Measurements from ENCODE around the gene LIPC. TPM values are rescaled to one million over a fixed set of nuclear protein-coding genes. Genes with fewer than 3 reads are reported as not detected.

The LIPC gene
- total and polyA plus RNA-seq, 9 donors, result 0.13 to 2.1 (median 0.30) TPM

DNA sequence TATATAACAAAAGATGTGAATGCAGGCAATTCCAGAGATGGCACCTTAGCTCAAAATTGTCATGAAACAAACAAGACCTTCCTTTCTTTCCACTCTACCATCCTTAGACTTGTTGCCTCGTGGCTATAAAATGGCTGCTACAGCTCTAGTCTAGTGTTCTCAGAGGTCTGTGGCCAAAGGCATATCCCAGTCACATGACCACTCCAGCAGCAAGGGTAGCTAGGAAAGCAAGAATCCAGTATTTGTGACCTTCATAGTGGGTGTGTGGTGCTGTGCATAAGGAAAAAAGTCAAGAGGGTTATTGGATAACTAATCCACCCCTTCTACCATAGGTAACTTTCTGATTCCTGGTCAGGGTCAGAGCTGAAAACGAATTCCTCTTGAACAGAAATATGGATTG lies 27.1 kb upstream of the LIPC start:
- H3K4me1 ChIP-seq (ENCODE audit: control insufficient read depth, insufficient read depth, low read length), result no peaks in the 10 kb centered on the region
- H3K36me3 ChIP-seq (ENCODE audit: control insufficient read depth, insufficient read depth, low read length), result no peaks in the 10 kb centered on the region
- no peak overlapping the region for H3K27ac ChIP-seq (ENCODE audit: low read length)
- no peaks in the 10 kb centered on the region for H3K9me3 ChIP-seq (replicated peaks; ENCODE audit: control insufficient read depth, low read depth, low read length)
- DNase-seq, result no peak
- WGBS (ENCODE audit: insufficient coverage), result no CpG with 5 or more reads among the region's 2 CpGs
- H3K27me3 ChIP-seq (ENCODE audit: control insufficient read depth, insufficient read depth, low read length), result no peaks in the 10 kb centered on the region
- H3K4me3 ChIP-seq (ENCODE audit: low read length), result no peak overlapping the region

DNA sequence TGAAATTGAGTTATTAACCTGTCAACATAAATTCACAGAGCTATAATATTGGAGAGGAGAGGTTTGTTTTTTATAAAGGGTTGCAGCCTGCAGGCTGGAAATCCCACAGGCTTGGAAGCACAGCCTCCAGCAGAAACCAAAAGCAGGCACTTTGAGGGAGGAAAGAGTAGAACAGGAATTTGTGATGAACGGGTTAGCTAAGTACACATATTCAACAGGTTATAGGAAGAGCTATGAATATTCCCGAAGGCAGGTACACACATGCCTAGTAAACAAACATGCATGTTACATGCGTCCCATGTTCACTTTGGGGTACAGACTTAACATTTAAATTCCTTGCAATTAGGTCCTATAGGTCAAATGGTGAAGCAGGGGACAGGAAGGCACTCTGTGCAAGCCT lies 25.9 kb upstream of the LIPC start:
- WGBS (ENCODE audit: insufficient coverage), result no CpG with 5 or more reads among the region's 3 CpGs
- peaks cover 2% of the 10 kb centered on the region for H3K4me1 ChIP-seq (ENCODE audit: control insufficient read depth, insufficient read depth, low read length)
- H3K36me3 ChIP-seq (ENCODE audit: control insufficient read depth, insufficient read depth, low read length), result no peaks in the 10 kb centered on the region
- no peaks in the 10 kb centered on the region for H3K9me3 ChIP-seq (replicated peaks; ENCODE audit: control insufficient read depth, low read depth, low read length)
- no peak for DNase-seq
- no peak overlapping the region for H3K27ac ChIP-seq (ENCODE audit: low read length)
- H3K4me3 ChIP-seq (ENCODE audit: low read length), result no peak overlapping the region
- no peaks in the 10 kb centered on the region for H3K27me3 ChIP-seq (ENCODE audit: control insufficient read depth, insufficient read depth, low read length)

DNA sequence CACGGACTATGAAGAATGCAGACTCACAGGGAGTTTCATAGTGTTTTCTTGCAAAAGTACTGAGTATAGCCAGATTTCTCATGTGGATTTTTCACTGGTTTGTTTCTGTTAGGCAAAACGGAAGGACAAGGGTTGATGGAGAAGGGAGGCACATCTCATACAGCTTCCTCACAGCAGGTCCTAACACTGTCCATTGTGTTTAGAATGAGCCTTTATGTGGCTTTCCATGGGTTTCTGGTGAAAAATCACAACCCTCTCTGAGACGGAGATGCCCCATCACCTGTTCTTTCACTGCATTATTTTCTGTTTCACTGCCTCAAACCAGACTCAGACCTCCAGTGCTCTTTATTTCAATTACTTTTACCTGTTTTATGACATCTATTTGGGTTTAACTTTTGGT lies 25.0 kb upstream of the LIPC start:
- H3K27ac ChIP-seq (ENCODE audit: low read length), result no peak overlapping the region
- WGBS (ENCODE audit: insufficient coverage), result 88% methylated on average over 1 of the region's 3 CpGs
- no peak overlapping the region for H3K4me3 ChIP-seq (ENCODE audit: low read length)
- H3K27me3 ChIP-seq (ENCODE audit: control insufficient read depth, insufficient read depth, low read length), result no peaks in the 10 kb centered on the region
- peaks cover 2% of the 10 kb centered on the region for H3K4me1 ChIP-seq (ENCODE audit: control insufficient read depth, insufficient read depth, low read length)
- no peak for DNase-seq
- H3K36me3 ChIP-seq (ENCODE audit: control insufficient read depth, insufficient read depth, low read length), result no peaks in the 10 kb centered on the region
- no peaks in the 10 kb centered on the region for H3K9me3 ChIP-seq (replicated peaks; ENCODE audit: control insufficient read depth, low read depth, low read length)

DNA sequence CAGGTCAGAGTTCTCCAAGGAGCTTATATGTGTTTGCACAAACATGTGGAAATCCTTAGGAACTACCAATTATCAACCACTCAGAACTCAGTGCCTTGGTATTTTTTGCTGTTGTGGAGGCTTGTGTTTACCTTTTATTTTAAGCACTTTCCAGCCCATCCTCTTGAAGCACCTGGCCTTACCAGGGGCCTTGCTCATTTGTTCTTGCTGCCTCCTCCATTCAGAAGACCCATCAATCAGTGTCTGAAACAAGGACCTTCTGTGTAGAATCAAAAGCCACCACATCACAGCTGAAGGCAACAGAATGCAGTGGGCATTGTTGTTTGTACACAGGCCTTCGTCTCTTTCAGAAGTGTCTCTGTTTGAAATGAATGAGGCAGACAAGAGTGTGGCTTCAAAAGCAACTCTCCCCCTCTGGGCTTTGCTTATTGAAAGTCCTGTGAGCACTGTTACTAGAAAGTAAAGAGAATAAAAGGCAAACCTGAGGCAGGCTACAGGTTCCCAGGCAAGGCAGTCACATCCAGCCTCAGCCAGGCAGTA lies 24.5 kb upstream of the LIPC start:
- H3K36me3 ChIP-seq (ENCODE audit: control insufficient read depth, insufficient read depth, low read length), result no peaks in the 10 kb centered on the region
- H3K9me3 ChIP-seq (replicated peaks; ENCODE audit: control insufficient read depth, low read depth, low read length), result no peaks in the 10 kb centered on the region
- H3K4me3 ChIP-seq (ENCODE audit: low read length), result no peak overlapping the region
- H3K27me3 ChIP-seq (ENCODE audit: control insufficient read depth, insufficient read depth, low read length), result no peaks in the 10 kb centered on the region
- no peak for DNase-seq
- no CpG with 5 or more reads among the region's 1 CpG for WGBS (ENCODE audit: insufficient coverage)
- H3K27ac ChIP-seq (ENCODE audit: low read length), result no peak overlapping the region
- peaks cover 2% of the 10 kb centered on the region for H3K4me1 ChIP-seq (ENCODE audit: control insufficient read depth, insufficient read depth, low read length)

DNA sequence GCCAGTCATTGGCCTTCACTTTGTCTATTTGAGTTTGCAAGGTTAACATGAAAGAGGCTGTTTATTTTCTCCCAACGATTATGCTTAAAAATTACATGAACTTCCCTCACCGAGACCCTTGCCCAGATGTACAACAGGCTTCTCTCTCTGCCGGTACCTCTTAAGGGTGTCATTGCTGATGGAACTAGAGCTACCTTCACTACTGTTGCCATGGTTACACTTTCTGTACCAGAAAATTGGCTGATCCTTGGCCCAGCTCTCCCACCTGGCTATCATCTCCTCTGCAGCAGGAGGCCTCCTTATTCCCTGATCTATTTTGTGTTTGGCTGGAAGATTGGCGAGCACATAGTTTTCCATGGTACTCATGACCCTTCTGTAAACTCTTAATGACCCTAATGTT lies 24.0 kb upstream of the LIPC start:
- no peaks in the 10 kb centered on the region for H3K27me3 ChIP-seq (ENCODE audit: control insufficient read depth, insufficient read depth, low read length)
- 71% methylated on average over 1 of the region's 4 CpGs for WGBS (ENCODE audit: insufficient coverage)
- peak; percentile 29 for DNase-seq
- no peak overlapping the region for H3K27ac ChIP-seq (ENCODE audit: low read length)
- H3K36me3 ChIP-seq (ENCODE audit: control insufficient read depth, insufficient read depth, low read length), result no peaks in the 10 kb centered on the region
- no peak overlapping the region for H3K4me3 ChIP-seq (ENCODE audit: low read length)
- H3K4me1 ChIP-seq (ENCODE audit: control insufficient read depth, insufficient read depth, low read length), result peaks cover 2% of the 10 kb centered on the region
- no peaks in the 10 kb centered on the region for H3K9me3 ChIP-seq (replicated peaks; ENCODE audit: control insufficient read depth, low read depth, low read length)

DNA sequence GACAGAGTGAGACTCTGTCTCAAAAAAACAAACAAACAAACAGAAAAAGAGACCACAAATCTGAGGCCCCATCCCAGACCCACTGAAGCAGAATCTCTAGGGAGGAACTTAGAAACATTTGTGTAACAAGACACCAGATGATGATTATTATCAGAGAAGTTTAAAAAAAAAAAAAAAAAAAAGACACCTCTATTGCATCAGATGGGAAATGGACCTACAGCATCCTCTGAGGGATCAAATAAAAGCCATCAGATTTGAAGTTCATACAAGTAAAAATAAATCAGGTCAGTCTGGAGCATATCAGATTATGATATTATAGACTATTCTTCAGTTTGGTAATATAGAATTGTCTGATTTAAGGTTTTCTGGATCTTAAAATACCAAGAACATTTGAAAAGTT lies 21.9 kb upstream of the LIPC start:
- Histone ChIP-seq H3K27ac (ENCODE audit: low read length) (no peak overlapping the region), H3K36me3 (ENCODE audit: control insufficient read depth, insufficient read depth, low read length) (no peaks in the 10 kb centered on the region), H3K4me1 (ENCODE audit: control insufficient read depth, insufficient read depth, low read length) (peaks cover 2% of the 10 kb centered on the region), H3K9me3 (replicated peaks; ENCODE audit: control insufficient read depth, low read depth, low read length) (no peaks in the 10 kb centered on the region), H3K27me3 (ENCODE audit: control insufficient read depth, insufficient read depth, low read length) (no peaks in the 10 kb centered on the region), H3K4me3 (ENCODE audit: low read length) (peak overlapping the region; percentile 1)
- DNase-seq, result no peak

DNA sequence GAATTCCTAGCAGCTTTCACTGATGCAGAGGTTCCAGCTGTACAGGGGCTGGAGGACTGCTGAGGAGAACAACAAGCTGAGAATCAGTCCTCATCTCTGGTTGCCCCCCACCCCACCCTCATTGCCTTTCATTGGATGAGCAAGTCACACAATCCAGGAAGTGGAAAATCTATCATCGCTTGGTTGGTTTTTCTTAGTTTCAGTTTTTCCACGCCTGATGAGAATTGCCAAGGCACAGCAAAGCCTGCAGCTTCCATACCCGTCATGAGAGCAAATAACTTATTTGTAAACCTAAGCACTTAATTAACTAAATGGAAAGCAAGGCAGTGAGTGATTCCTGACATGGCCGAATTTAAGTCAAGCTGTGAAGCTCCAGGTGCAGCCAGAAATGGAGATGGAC lies 21.4 kb upstream of the LIPC start:
- Histone ChIP-seq H3K36me3 (ENCODE audit: control insufficient read depth, insufficient read depth, low read length) (no peaks in the 10 kb centered on the region), H3K4me3 (ENCODE audit: low read length) (peak overlapping the region; percentile 1), H3K9me3 (replicated peaks; ENCODE audit: control insufficient read depth, low read depth, low read length) (no peaks in the 10 kb centered on the region), H3K4me1 (ENCODE audit: control insufficient read depth, insufficient read depth, low read length) (peaks cover 2% of the 10 kb centered on the region), H3K27ac (ENCODE audit: low read length) (peak overlapping the region; percentile 26), H3K27me3 (ENCODE audit: control insufficient read depth, insufficient read depth, low read length) (no peaks in the 10 kb centered on the region)
- peak; percentile 78 for DNase-seq
- WGBS (ENCODE audit: insufficient coverage), result 80% methylated on average over 2 of the region's 4 CpGs

DNA sequence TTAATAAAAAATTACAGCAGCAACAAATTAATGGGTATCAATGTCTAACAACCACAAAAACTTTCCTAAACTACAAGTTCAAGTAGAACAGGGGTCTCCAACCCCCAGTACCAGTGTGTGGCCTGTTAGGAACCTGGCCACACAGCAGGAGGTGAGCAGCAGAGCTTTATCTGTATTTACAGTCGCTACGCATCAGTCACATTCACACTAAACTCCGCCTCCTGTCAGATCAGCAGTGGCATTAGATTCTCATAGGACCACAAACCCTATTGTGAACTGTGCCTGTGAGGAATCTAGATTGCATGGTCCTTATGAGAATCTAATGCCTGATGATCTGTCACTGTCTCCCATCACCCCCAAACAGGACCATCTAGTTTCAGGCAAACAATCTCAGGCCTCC lies 18.5 kb upstream of the LIPC start:
- no CpG with 5 or more reads among the region's 3 CpGs for WGBS (ENCODE audit: insufficient coverage)
- Histone ChIP-seq H3K4me1 (ENCODE audit: control insufficient read depth, insufficient read depth, low read length) (peaks cover 2% of the 10 kb centered on the region), H3K4me3 (ENCODE audit: low read length) (no peak overlapping the region), H3K27ac (ENCODE audit: low read length) (no peak overlapping the region), H3K27me3 (ENCODE audit: control insufficient read depth, insufficient read depth, low read length) (no peaks in the 10 kb centered on the region), H3K9me3 (replicated peaks; ENCODE audit: control insufficient read depth, low read depth, low read length) (no peaks in the 10 kb centered on the region), H3K36me3 (ENCODE audit: control insufficient read depth, insufficient read depth, low read length) (no peaks in the 10 kb centered on the region)
- no peak for DNase-seq

DNA sequence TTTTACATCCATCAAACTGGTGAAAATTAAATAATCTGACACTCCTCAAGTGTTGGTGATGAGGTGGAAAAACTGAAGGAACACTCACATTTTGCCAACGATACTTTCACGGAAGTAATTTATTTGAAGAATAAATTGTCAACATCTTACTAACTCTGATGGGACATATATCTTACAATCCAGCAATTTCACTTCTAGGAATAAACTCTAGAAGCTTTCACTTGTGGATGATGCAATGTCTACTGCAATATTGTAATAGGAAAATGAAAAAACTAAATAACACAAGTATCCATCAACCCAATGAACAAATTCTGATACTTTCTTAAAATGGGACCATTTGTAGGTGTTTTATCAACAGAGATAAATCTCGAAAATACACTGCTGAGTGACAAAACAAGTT lies 16.2 kb upstream of the LIPC start:
- H3K27me3 ChIP-seq (ENCODE audit: control insufficient read depth, insufficient read depth, low read length), result no peaks in the 10 kb centered on the region
- DNase-seq, result no peak
- no CpG with 5 or more reads among the region's 3 CpGs for WGBS (ENCODE audit: insufficient coverage)
- no peaks in the 10 kb centered on the region for H3K9me3 ChIP-seq (replicated peaks; ENCODE audit: control insufficient read depth, low read depth, low read length)
- no peaks in the 10 kb centered on the region for H3K36me3 ChIP-seq (ENCODE audit: control insufficient read depth, insufficient read depth, low read length)
- no peaks in the 10 kb centered on the region for H3K4me1 ChIP-seq (ENCODE audit: control insufficient read depth, insufficient read depth, low read length)
- no peak overlapping the region for H3K4me3 ChIP-seq (ENCODE audit: low read length)
- no peak overlapping the region for H3K27ac ChIP-seq (ENCODE audit: low read length)

DNA sequence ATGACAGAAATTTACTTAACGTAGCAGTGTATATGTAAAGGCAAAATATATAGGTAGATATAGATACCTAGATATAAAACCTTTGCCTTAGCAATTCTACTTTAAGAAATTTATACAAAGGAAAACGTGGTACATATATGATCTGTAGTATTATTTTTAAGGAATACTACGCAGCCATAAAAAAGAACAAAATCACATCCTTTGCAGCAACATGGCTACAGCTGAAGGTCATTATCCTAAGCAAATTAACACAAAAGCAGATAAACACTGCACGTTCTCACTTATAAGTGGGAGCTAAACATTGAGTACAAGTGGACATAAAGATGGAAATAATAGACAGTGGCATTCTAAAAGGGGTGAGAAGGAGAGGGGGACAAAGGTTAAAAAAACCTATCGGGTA lies 14.8 kb upstream of the LIPC start:
- H3K36me3 ChIP-seq (ENCODE audit: control insufficient read depth, insufficient read depth, low read length), result no peaks in the 10 kb centered on the region
- no peak overlapping the region for H3K27ac ChIP-seq (ENCODE audit: low read length)
- DNase-seq, result no peak
- no peaks in the 10 kb centered on the region for H3K4me1 ChIP-seq (ENCODE audit: control insufficient read depth, insufficient read depth, low read length)
- no peak overlapping the region for H3K4me3 ChIP-seq (ENCODE audit: low read length)
- H3K27me3 ChIP-seq (ENCODE audit: control insufficient read depth, insufficient read depth, low read length), result no peaks in the 10 kb centered on the region
- no CpG with 5 or more reads among the region's 5 CpGs for WGBS (ENCODE audit: insufficient coverage)
- no peaks in the 10 kb centered on the region for H3K9me3 ChIP-seq (replicated peaks; ENCODE audit: control insufficient read depth, low read depth, low read length)

DNA sequence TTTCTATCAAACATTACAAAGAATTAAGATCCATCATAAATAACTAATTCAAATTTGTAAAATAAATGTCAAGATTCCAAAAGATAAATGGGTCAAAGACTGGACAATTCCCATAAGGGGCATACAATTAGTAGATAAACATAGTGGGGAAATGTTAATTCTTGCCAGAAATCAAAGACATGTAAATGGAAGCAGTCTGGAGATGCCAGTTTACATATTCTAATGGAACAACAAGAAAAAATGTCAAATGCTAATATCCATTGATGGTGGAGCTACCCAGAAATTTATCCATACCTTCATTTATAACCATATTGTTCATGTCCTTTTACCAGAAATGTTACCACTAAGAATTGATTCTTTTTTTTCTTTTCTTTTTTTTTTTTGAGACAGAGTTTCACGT lies 13.7 kb upstream of the LIPC start:
- no peak overlapping the region for H3K4me3 ChIP-seq (ENCODE audit: low read length)
- no peak overlapping the region for H3K27ac ChIP-seq (ENCODE audit: low read length)
- no peaks in the 10 kb centered on the region for H3K9me3 ChIP-seq (replicated peaks; ENCODE audit: control insufficient read depth, low read depth, low read length)
- no peak for DNase-seq
- H3K27me3 ChIP-seq (ENCODE audit: control insufficient read depth, insufficient read depth, low read length), result no peaks in the 10 kb centered on the region
- H3K4me1 ChIP-seq (ENCODE audit: control insufficient read depth, insufficient read depth, low read length), result no peaks in the 10 kb centered on the region
- H3K36me3 ChIP-seq (ENCODE audit: control insufficient read depth, insufficient read depth, low read length), result no peaks in the 10 kb centered on the region
- no CpG with 5 or more reads among the region's 1 CpG for WGBS (ENCODE audit: insufficient coverage)
